Measurements from ENCODE around the gene ARID2. TPM values are rescaled to one million over a fixed set of nuclear protein-coding genes. Genes with fewer than 3 reads are reported as not detected.

The ARID2 gene
- total and polyA plus RNA-seq, 2 of the 13 experiments (the other 11 are each of a cell fraction or from before 2014, with no cell fraction given), result 15.9 to 22.2 TPM

DNA sequence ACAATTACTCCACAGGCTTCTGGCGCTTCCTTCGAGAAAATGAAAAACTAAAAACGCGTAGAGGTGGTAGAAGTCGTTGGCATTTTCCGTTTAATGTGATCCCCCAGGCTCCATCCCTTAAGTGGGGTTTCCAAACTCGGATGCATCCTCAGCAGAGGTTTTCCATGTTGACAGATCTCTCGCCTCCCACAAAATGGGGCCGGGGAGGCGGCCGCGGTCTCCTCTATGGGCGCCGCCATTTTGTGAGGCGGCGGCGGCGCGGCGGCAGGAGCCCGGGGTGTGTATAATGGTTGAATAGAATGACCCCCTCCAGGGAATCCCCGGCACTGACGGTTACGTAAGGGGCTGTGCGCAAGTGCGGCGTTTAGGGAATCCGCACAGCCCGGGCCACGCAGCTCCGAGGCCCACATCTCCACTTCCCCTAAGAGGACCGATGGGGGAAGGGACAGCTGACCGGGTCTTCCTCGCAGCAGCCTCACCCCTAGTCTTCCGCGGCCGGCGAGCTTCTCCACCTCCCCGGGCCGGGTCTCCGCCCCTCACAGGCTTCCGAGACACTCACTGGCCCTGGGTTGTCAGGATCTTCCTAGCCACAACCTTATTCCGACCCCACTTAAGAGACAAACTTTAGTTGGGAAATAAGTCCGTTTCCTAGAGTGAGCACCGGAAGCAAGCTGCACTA is 2.1 kb upstream of the ARID2 start (continued):
- no peak for TF ChIP-seq NONO (IDR thresholded peaks at IDR 0.05)
- 0 out of 2 replicates have a peak, but pooled peaks have one; percentile 43 for TF ChIP-seq NONO (CRISPR knock-in tag; conservative IDR thresholded peaks at IDR 0.05)
- TF ChIP-seq TARDBP (CRISPR knock-in tag; IDR thresholded peaks at IDR 0.05), result 0 out of 2 replicates have a peak, but pooled peaks have one; percentile 12
- TF ChIP-seq PBX2 (CRISPR knock-in tag; IDR thresholded peaks at IDR 0.05), result no peak
- TF ChIP-seq ZNF460 (CRISPR knock-in tag; IDR thresholded peaks at IDR 0.05; ENCODE audit: borderline replicate concordance), result 0 out of 2 replicates have a peak, but pooled peaks have one; percentile 26
- TF ChIP-seq ZBTB1 (CRISPR knock-in tag; IDR thresholded peaks at IDR 0.05; ENCODE audit: borderline replicate concordance), result no peak
- no peak for TF ChIP-seq FLYWCH1 (CRISPR knock-in tag; IDR thresholded peaks at IDR 0.05)
- TF ChIP-seq ZNF230 (CRISPR knock-in tag; IDR thresholded peaks at IDR 0.05), result no peak
- TF ChIP-seq MLXIP (CRISPR knock-in tag; IDR thresholded peaks at IDR 0.05; ENCODE audit: borderline replicate concordance), result no peak
- no peak for TF ChIP-seq HNRNPL (IDR thresholded peaks at IDR 0.05; ENCODE audit: low read depth, low read length)
- TF ChIP-seq ZNF512B (CRISPR knock-in tag; IDR thresholded peaks at IDR 0.05; ENCODE audit: borderline replicate concordance), result no peak
- TF ChIP-seq ZFYVE20 (CRISPR knock-in tag; IDR thresholded peaks at IDR 0.05; ENCODE audit: borderline replicate concordance, low read depth), result no peak
- no peak for TF ChIP-seq SRSF9 (IDR thresholded peaks at IDR 0.05; ENCODE audit: borderline replicate concordance, insufficient read depth, low read depth, low read length, poor library complexity, severe bottlenecking)
- TF ChIP-seq TEAD2 (CRISPR knock-in tag; IDR thresholded peaks at IDR 0.05), result no peak
- TF ChIP-seq THAP9 (CRISPR knock-in tag; IDR thresholded peaks at IDR 0.05; ENCODE audit: borderline replicate concordance), result peak; percentile 78; the same call in 1 of the 2 replicates
- TF ChIP-seq SRSF1 (optimal IDR thresholded peaks at IDR 0.05; ENCODE audit: low read depth, low read length), result no peak
- TF ChIP-seq NR1H2 (CRISPR knock-in tag; IDR thresholded peaks at IDR 0.05; ENCODE audit: borderline replicate concordance, low read depth), result no peak
- TF ChIP-seq KAT7 (CRISPR knock-in tag; IDR thresholded peaks at IDR 0.05; ENCODE audit: borderline replicate concordance), result peak; percentile 72; the same call in 1 of the 2 replicates
- no peak for TF ChIP-seq MBNL3 (CRISPR knock-in tag; conservative IDR thresholded peaks at IDR 0.05)

Data from HepG2 (cell line).